B cell (primary cell): ENCODE measurements around the gene NUDT4. TPM values are rescaled to one million over a fixed set of nuclear protein-coding genes. Genes with fewer than 3 reads are reported as not detected.

ENCODE experiments used
- ATAC-seq: fragments of 200-7000 bp; cut with Tn5 transposase; one replicate; pipeline ENCODE4 v1.10.0; 2021; ENCODE audit warnings: low read depth, mild to moderate bottlenecking, moderate number of reproducible peaks, moderate library complexity
- CTCF ChIA-PET: fragments of 350-600 bp; sonication (Branson Sonifier 250); formaldehyde crosslinking; loops from one replicate; lab custom pipeline; 2021; ENCODE audit warnings: antibody characterized with exemption, inconsistent platforms; lab: Charles Lee
- POLR2A ChIA-PET: fragments of 350-600 bp; sonication (Branson Sonifier 250); formaldehyde crosslinking; loops from one replicate; lab custom pipeline; 2021; ENCODE audit warnings: antibody characterized with exemption; lab: Charles Lee
- DNase-seq: peaks from one replicate; pipeline ENCODE4 v3.0.0; 2013
- H2AFZ ChIP-seq: 2 replicates; pipeline ENCODE4 v1.6.1; 2012; ENCODE audit warnings: mild to moderate bottlenecking, low read depth, low read length; ENCODE audit not compliant: insufficient read depth, poor library complexity, severe bottlenecking
- H3K27ac ChIP-seq, 2 donors: 1 replicate in 1 of 2; 2 replicates in 1 of 2; pipeline ENCODE4 v1.5.1; 2012 to 2013; ENCODE audit warnings: low read length in 2 of 2, mild to moderate bottlenecking in 2 of 2, moderate library complexity in 1 of 2
- H3K27me3 ChIP-seq, 4 experiments: fragments of 200-600 bp in 1 of 4; sonication (generic) in 1 of 4; replicated peaks in 1 of 4; 1 replicate in 2 of 4; 2 replicates in 2 of 4; pipeline versions ENCODE4 v1.6.1 to v1.7.0; 2013 to 2016; ENCODE audit warnings: low read length in 3 of 4, mild to moderate bottlenecking in 2 of 4, mixed read lengths in 1 of 4, moderate library complexity in 1 of 4; ENCODE audit not compliant: insufficient read depth in 4 of 4, control insufficient read depth in 3 of 4; ENCODE audit errors: control extremely low read depth in 1 of 4
- H3K36me3 ChIP-seq, 2 experiments: replicated peaks in 1 of 2; 1 replicate in 1 of 2; 2 replicates in 1 of 2; pipeline versions ENCODE4 v1.6.1 to v1.7.1; 2013; ENCODE audit warnings: low read length in 1 of 2; ENCODE audit not compliant: insufficient read depth in 2 of 2, control insufficient read depth in 1 of 2; ENCODE audit errors: control extremely low read depth in 1 of 2, extremely low read depth in 1 of 2
- H3K4me1 ChIP-seq, 2 donors: fragments of 200-600 bp in 1 of 2; sonication (generic) in 1 of 2; 1 replicate in 1 of 2; 2 replicates in 1 of 2; pipeline versions ENCODE4 v1.5.1 to v1.6.1; 2013 to 2017; ENCODE audit warnings: low read length in 2 of 2; ENCODE audit not compliant: control insufficient read depth in 2 of 2, insufficient read depth in 2 of 2
- H3K4me2 ChIP-seq: replicated peaks from 2 replicates; pipeline ENCODE3; 2012; ENCODE audit warnings: mild to moderate bottlenecking, low read depth, low read length; ENCODE audit not compliant: poor library complexity, severe bottlenecking
- H3K4me3 ChIP-seq, 5 experiments: fragments of 200-600 bp in 1 of 5; sonication (generic) in 1 of 5; 1 replicate in 3 of 5; 2 replicates in 2 of 5; pipeline versions ENCODE4 v1.5.1 to v1.7.0; 2011 to 2016; ENCODE audit warnings: low read length in 4 of 5, mild to moderate bottlenecking in 4 of 5, low read depth in 2 of 5, control low read depth in 1 of 5, moderate library complexity in 1 of 5; ENCODE audit not compliant: insufficient read depth in 1 of 5; ENCODE audit errors: control extremely low read depth in 1 of 5, extremely low read depth in 1 of 5
- H3K79me2 ChIP-seq: fragments of 200-600 bp; sonication (generic); one replicate; pipeline ENCODE4 v1.6.0; 2016; ENCODE audit warnings: low read length; ENCODE audit not compliant: control insufficient read depth, insufficient read depth
- H3K9ac ChIP-seq: fragments of 200-600 bp; sonication (generic); 2 replicates; pipeline ENCODE4 v1.6.1; 2017; ENCODE audit warnings: mild to moderate bottlenecking, low read length, moderate library complexity
- H3K9me3 ChIP-seq, 3 donors: one replicate each; pipeline versions ENCODE4 v1.6.1 to v1.7.1; 2013; ENCODE audit warnings: low read length in 2 of 3; ENCODE audit not compliant: control insufficient read depth in 2 of 3, insufficient read depth in 1 of 3; ENCODE audit errors: control extremely low read depth in 1 of 3
- H4K20me1 ChIP-seq: 2 replicates; pipeline ENCODE4 v1.6.0; 2012; ENCODE audit warnings: mild to moderate bottlenecking, low read length; ENCODE audit not compliant: insufficient read depth, control insufficient read depth, poor library complexity, severe bottlenecking
- H3K27ac Mint-ChIP-seq: one replicate; pipeline ENCODE4 v1.8.0; 2021; ENCODE audit warnings: mixed read lengths
- H3K27me3 Mint-ChIP-seq: one replicate; pipeline ENCODE4 v1.8.0; 2021; ENCODE audit warnings: mixed read lengths
- H3K4me1 Mint-ChIP-seq: one replicate; pipeline ENCODE4 v1.8.0; 2021; ENCODE audit warnings: mixed read lengths
- H3K4me3 Mint-ChIP-seq: one replicate; pipeline ENCODE4 v1.8.0; 2021; ENCODE audit warnings: mixed read lengths
- H3K9me3 Mint-ChIP-seq: one replicate; pipeline ENCODE4 v1.8.0; 2022; ENCODE audit warnings: mixed read lengths; ENCODE audit not compliant: insufficient read depth
- EZH2 ChIP-seq: IDR thresholded peaks from 2 replicates; pipeline ENCODE4 v1.6.1; 2012; ENCODE audit warnings: borderline replicate concordance, low read depth, mild to moderate bottlenecking, moderate library complexity, low read length; ENCODE audit not compliant: insufficient read depth, poor library complexity, severe bottlenecking
- WGBS: methylation state at CpG from one replicate; pipeline ENCODE4 v1.1.5; 2013; ENCODE audit warnings: missing lambda C conversion rate; ENCODE audit not compliant: insufficient coverage; 5-methylcytosine and 5-hydroxymethylcytosine counted together
- intact Hi-C: fragments of 100-400 bp; cut with micrococcal nuclease; formaldehyde crosslinking; loops from one replicate; pipeline ENCODE4 v1.10.0; 2022
- polyA plus RNA-seq: library from polyadenylated mRNA; depleted of rRNA; stranded (reverse); fragments of >200 nt; gene quantifications from 2 replicates; pipeline ENCODE4 v1.2.3, GENCODE V29; 2012
- total RNA-seq, 2 donors: library from RNA; stranded (reverse); fragments of 120-200 nt in 1 of 2; gene quantifications; 1 replicate in 1 of 2; 2 replicates in 1 of 2; pipeline versions ENCODE4 v1.2.3 to v1.2.4, GENCODE V29; 2013 to 2022
- TF ChIP-seq, protein P1 (sequence below): fragments of 200-600 bp; IDR thresholded peaks from one replicate; pipeline ENCODE4 v1.8.0; 2022; ENCODE audit warnings: antibody characterized with exemption, mild to moderate bottlenecking

NUDT4 gene
- total and polyA plus RNA-seq, 2 donors (not counting 1 experiment from before 2014, with no cell fraction given) = 18.3 to 56.8 TPM

- Histone ChIP-seq H3K27ac (peak overlapping the region; percentile 67 to 80), H3K9ac (no peak overlapping the region), H3K9me3 (no peaks in the 10 kb centered on the region), H3K4me2 (peak overlapping the region; percentile 59), H3K4me3 (no peak overlapping the region), H4K20me1 (peaks cover 76% of the 10 kb centered on the region), H3K4me1 (peaks cover 75 to 77% of the 10 kb centered on the region in 2 donors), H2AFZ (no peak overlapping the region), H3K27me3 (no peaks in the 10 kb centered on the region), H3K36me3 (no peaks in the 10 kb centered on the region), H3K79me2 (peaks cover 99% of the 10 kb centered on the region)
- CTCF ChIA-PET = interaction anchor here (0.8 to 2.4 kb wide), 3 partner anchors 8 to 643 kb away, joined by 4 to 17 read pairs (median 5); no protein-coding TSS in a partner anchor
- H3K4me3 Mint-ChIP-seq = no peak overlapping the region
- TF ChIP-seq EZH2 = no peak
- TF ChIP-seq, protein P1, sequence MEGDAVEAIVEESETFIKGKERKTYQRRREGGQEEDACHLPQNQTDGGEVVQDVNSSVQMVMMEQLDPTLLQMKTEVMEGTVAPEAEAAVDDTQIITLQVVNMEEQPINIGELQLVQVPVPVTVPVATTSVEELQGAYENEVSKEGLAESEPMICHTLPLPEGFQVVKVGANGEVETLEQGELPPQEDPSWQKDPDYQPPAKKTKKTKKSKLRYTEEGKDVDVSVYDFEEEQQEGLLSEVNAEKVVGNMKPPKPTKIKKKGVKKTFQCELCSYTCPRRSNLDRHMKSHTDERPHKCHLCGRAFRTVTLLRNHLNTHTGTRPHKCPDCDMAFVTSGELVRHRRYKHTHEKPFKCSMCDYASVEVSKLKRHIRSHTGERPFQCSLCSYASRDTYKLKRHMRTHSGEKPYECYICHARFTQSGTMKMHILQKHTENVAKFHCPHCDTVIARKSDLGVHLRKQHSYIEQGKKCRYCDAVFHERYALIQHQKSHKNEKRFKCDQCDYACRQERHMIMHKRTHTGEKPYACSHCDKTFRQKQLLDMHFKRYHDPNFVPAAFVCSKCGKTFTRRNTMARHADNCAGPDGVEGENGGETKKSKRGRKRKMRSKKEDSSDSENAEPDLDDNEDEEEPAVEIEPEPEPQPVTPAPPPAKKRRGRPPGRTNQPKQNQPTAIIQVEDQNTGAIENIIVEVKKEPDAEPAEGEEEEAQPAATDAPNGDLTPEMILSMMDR = no peak
- H3K4me1 Mint-ChIP-seq = peaks cover 80% of the 10 kb centered on the region
- ATAC-seq (no peak), DNase-seq (no peak)
- no peaks in the 10 kb centered on the region for H3K9me3 Mint-ChIP-seq
- WGBS = 85% methylated on average over 1 of the region's 5 CpGs
- peak overlapping the region; percentile 77 for H3K27ac Mint-ChIP-seq
- intact Hi-C loops = no loop called here
- no peaks in the 10 kb centered on the region for H3K27me3 Mint-ChIP-seq
- POLR2A ChIA-PET = interaction anchor here (0.6 kb wide), 1 partner anchor 1281 kb away, joined by 3 read pairs; no protein-coding TSS in a partner anchor
Measured at GRCh38 chr12:93427779-93428564, 50.2 kb downstream of the NUDT4 start.

DNA sequence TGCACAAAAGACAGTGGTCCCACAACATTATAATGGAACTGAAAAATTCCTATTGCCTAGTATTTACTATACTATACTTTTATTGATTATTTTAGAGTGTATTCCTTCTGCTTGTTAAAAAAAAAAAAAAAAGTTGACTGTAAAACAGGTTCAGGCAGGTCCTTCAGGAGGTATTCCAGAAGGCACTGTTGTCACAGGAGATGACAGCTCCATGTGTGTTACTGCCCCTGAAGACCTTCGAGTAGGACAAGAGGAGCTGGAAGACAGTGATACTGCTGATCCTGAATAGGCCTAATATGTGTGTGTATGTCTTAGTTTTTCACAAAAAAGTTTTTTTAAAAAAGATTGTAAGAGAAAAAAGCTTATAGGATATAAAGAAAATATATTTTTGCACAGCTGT lies 51.7 kb downstream of the NUDT4 start:
- Mint-ChIP-seq H3K27ac (no peak overlapping the region), H3K4me1 (peaks cover 78% of the 10 kb centered on the region), H3K9me3 (no peaks in the 10 kb centered on the region), H3K27me3 (no peaks in the 10 kb centered on the region), H3K4me3 (no peak overlapping the region)
- CTCF ChIA-PET = interaction anchor here (0.5 to 2.4 kb wide), 6 partner anchors 9 to 672 kb away, joined by 3 to 17 read pairs (median 4); no protein-coding TSS in a partner anchor
- no peak overlapping the region for H3K27ac ChIP-seq
- no peaks in the 10 kb centered on the region for H3K36me3 ChIP-seq
- peaks cover 66% of the 10 kb centered on the region for H4K20me1 ChIP-seq
- no peak overlapping the region for H3K4me3 ChIP-seq
- no peak overlapping the region for H3K9ac ChIP-seq
- DNase-seq (no peak), ATAC-seq (no peak)
- H3K27me3 ChIP-seq = no peaks in the 10 kb centered on the region
- intact Hi-C loops = no loop called here
- H2AFZ ChIP-seq = no peak overlapping the region
- H3K9me3 ChIP-seq = no peaks in the 10 kb centered on the region
- WGBS = 86% methylated on average over 1 of the region's 1 CpG
- TF ChIP-seq EZH2 = no peak
- TF ChIP-seq, protein P1 = no peak
- peaks cover 99% of the 10 kb centered on the region for H3K79me2 ChIP-seq
- POLR2A ChIA-PET = no interaction called here
- no peak overlapping the region for H3K4me2 ChIP-seq
- H3K4me1 ChIP-seq = peaks cover 76 to 79% of the 10 kb centered on the region in 2 donors
